MG63 (cell line): ENCODE results near the gene OPCML. TPM values are rescaled to one million over a fixed set of nuclear protein-coding genes. Genes with fewer than 3 reads are reported as not detected.

Experiments
- DNase-seq: peaks from one replicate; pipeline ENCODE4 v3.0.0-alpha.2; 2020
- H3K27me3 ChIP-seq: fragments of 250-450 bp; sonication (Bioruptor Pico); 2 replicates; pipeline ENCODE4 v1.5.1; 2020; ENCODE audit warnings: mild to moderate bottlenecking, moderate library complexity
- H3K36me3 ChIP-seq: fragments of 250-450 bp; sonication (Bioruptor Pico); 2 replicates; pipeline ENCODE4 v1.5.1; 2020; ENCODE audit warnings: mild to moderate bottlenecking, moderate library complexity
- H3K4me3 ChIP-seq: fragments of 250-450 bp; sonication (Bioruptor Pico); 2 replicates; pipeline ENCODE4 v1.5.1; 2020; ENCODE audit warnings: mild to moderate bottlenecking, moderate library complexity
- H3K9me3 ChIP-seq: fragments of 250-450 bp; sonication (Bioruptor Pico); 2 replicates; pipeline ENCODE4 v1.5.1; 2020; ENCODE audit warnings: mild to moderate bottlenecking, moderate library complexity
- total RNA-seq: library from RNA; depleted of rRNA; stranded (reverse); fragments of >200 nt; shearing (Covaris generic); gene quantifications from 2 replicates; pipeline ENCODE4 v1.2.3, GENCODE V29; 2014; ENCODE audit warnings: low replicate concordance

OPCML gene
- total RNA-seq, 1 experiment from 2014 or later = not detected

DNA sequence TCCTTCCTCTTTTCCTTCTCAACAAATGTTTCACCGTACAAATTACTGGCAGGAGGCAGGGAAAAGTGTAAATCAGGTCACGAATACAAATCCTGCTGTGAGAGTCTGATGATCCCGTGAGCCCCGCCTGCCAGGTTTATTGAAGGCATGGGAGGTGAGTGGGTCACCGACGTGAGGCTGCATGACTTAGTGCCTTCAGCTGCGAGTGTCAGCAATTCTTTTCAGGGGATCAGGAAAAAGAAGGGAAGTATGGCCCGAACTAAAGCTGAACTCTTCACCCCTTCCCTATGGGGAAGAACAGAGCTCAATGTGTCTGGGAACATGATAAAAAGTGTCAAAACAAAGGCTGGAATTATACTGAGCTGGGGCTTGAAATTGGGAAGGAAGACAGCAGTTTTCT is 166.2 kb downstream of the OPCML start:
- H3K9me3 ChIP-seq = no peaks in the 10 kb centered on the region
- DNase-seq = no peak
- H3K36me3 ChIP-seq = no peaks in the 10 kb centered on the region
- no peaks in the 10 kb centered on the region for H3K27me3 ChIP-seq
- H3K4me3 ChIP-seq = no peak overlapping the region

DNA sequence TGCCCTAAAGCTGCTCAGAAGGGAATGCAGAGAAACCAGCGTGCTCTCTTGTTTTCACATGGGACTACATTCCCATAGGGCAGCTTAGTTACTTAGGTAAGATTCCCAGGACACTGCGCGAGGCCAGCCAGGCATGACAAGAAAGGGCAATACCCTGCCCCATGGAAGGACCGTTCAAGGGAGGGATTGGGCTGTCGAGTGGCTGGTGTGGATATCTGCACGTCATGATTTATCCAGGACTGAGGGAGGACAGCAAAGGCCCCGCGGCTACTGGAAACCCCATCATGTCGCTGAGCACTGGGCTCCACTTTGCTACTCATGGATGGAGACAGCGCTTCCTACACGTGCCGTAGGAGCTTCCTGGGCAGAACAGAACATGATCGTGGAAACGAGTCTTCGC is 169.4 kb downstream of the OPCML start:
- DNase-seq = no peak
- Histone ChIP-seq H3K9me3 (no peaks in the 10 kb centered on the region), H3K4me3 (no peak overlapping the region), H3K27me3 (no peaks in the 10 kb centered on the region), H3K36me3 (no peaks in the 10 kb centered on the region)

- Histone ChIP-seq H3K4me3 (no peak overlapping the region), H3K27me3 (no peaks in the 10 kb centered on the region), H3K9me3 (no peaks in the 10 kb centered on the region), H3K36me3 (no peaks in the 10 kb centered on the region)
- no peak for DNase-seq
Measured at GRCh38 chr11:133362156-133362555, 170.1 kb downstream of the OPCML start.

- H3K9me3 ChIP-seq = no peaks in the 10 kb centered on the region
- no peaks in the 10 kb centered on the region for H3K27me3 ChIP-seq
- H3K4me3 ChIP-seq = no peak overlapping the region
- no peak for DNase-seq
- no peaks in the 10 kb centered on the region for H3K36me3 ChIP-seq
Measured at GRCh38 chr11:133361689-133361994, 170.7 kb downstream of the OPCML start.

- Histone ChIP-seq H3K36me3 (no peaks in the 10 kb centered on the region), H3K9me3 (no peaks in the 10 kb centered on the region)
Measured at GRCh38 chr11:133360860-133361688, 171.2 kb downstream of the OPCML start.

GRCh38 chr11:133355095-133355494 is 177.2 kb downstream of the OPCML start:
- no peaks in the 10 kb centered on the region for H3K9me3 ChIP-seq
- no peak for DNase-seq
- H3K36me3 ChIP-seq = no peaks in the 10 kb centered on the region
- no peak overlapping the region for H3K4me3 ChIP-seq
- no peaks in the 10 kb centered on the region for H3K27me3 ChIP-seq

More at GRCh38 chr11:133360860-133361688, 171.2 kb downstream of the OPCML start:
- no peak overlapping the region for H3K4me3 ChIP-seq
- H3K27me3 ChIP-seq = no peaks in the 10 kb centered on the region
- DNase-seq = no peak

GRCh38 chr11:133354069-133354468 is 178.2 kb downstream of the OPCML start:
- no peaks in the 10 kb centered on the region for H3K9me3 ChIP-seq
- no peak for DNase-seq
- H3K4me3 ChIP-seq = no peak overlapping the region
- no peaks in the 10 kb centered on the region for H3K36me3 ChIP-seq
- H3K27me3 ChIP-seq = no peaks in the 10 kb centered on the region

DNA sequence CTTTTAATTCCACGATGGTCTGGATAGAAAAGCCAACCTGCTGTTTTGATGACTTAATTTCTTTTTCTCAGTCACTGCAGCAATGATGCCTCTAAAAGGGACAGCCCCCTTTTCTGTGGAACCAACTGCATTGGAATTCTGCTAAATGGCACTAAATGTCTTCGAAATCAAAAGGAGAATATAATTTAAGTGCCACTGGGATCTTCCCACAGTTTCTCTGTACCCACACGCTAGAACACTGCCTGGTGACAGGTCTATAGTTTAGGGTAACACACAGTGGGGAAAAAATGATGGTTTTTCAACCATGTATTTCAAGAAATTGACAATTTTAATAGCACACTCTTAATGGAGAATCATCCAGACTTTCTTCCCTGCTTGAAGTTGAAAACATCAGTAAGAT is 182.3 kb downstream of the OPCML start:
- no peak for DNase-seq
- H3K36me3 ChIP-seq = no peaks in the 10 kb centered on the region
- H3K9me3 ChIP-seq = no peaks in the 10 kb centered on the region
- H3K4me3 ChIP-seq = no peak overlapping the region
- H3K27me3 ChIP-seq = no peaks in the 10 kb centered on the region

DNA sequence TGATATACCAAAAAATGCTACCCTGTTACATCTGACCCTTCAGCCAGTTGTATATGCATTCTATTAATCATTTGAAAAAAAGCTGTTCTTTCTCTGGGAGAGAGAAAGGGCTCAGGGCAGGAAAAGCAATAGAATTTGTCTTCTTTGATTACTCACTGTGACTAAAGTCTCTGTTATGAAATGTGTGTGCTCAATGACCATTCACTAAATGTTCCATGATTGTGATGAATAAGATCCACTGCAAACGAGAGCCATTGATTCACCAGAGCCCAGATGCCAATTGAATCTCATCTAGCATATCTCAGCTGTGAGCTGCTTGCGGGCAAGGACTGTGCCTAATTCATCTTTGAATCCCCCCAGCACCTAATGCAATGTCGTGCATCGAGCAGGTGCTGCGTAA is 184.3 kb downstream of the OPCML start:
- H3K9me3 ChIP-seq = no peaks in the 10 kb centered on the region
- H3K4me3 ChIP-seq = no peak overlapping the region
- DNase-seq = no peak
- H3K36me3 ChIP-seq = no peaks in the 10 kb centered on the region
- no peaks in the 10 kb centered on the region for H3K27me3 ChIP-seq

DNA sequence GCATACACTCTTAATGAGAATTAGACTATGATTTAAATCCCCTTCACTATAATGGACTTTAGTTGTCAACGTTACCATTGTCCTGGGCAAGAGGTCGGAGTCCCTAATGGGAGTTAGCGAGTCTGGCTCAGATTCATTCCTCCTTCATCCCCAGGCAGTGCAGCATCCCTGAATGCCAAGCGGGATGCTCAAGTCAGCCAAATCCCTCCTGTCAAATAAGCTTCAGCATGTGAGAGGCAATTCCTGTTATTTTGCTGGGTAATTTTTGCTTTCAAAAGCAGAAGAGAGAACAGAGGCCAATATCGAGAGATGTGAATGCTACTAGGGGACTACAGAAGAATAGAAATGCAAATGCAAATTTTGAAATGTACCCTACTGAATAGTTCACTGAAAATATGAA is 186.2 kb downstream of the OPCML start:
- H3K4me3 ChIP-seq = no peak overlapping the region
- no peaks in the 10 kb centered on the region for H3K9me3 ChIP-seq
- no peak for DNase-seq
- no peaks in the 10 kb centered on the region for H3K36me3 ChIP-seq
- H3K27me3 ChIP-seq = no peaks in the 10 kb centered on the region

GRCh38 chr11:133343951-133344350 is 188.3 kb downstream of the OPCML start:
- H3K4me3 ChIP-seq = no peak overlapping the region
- DNase-seq = peak; percentile 38
- no peaks in the 10 kb centered on the region for H3K36me3 ChIP-seq
- no peaks in the 10 kb centered on the region for H3K27me3 ChIP-seq
- H3K9me3 ChIP-seq = no peaks in the 10 kb centered on the region

DNA sequence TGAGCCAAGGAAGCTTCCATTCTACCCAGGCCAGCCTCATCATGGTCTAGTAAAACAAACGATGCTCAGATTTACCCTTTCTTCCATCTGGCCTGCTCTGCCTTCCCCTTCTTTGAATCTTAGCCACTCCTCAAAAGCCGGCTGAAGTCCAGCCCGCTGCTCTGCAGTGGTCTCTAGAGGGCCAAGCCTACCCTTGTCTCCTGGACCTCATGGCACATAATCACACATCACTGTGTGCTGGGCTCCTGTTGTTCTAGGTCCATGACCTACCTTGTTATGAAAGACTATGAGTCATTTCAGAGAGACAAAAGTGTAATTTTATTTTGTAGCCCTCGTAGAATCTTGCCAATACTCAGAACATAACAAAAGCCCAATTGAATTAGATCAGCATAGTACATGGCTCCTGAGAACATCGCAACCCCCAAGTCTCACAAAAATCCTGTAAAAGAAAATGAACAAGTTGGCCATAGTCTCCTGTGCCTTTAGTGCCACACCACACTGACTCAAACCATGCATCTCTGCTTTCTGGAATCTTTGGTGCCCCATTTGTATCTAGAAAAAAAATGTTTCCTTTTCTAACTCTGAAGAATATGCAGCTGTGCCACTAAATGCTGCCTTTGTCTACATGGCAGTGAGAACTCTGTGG is 192.7 kb downstream of the OPCML start:
- Histone ChIP-seq H3K4me3 (no peak overlapping the region), H3K27me3 (no peaks in the 10 kb centered on the region), H3K36me3 (no peaks in the 10 kb centered on the region), H3K9me3 (no peaks in the 10 kb centered on the region)
- no peak for DNase-seq

DNA sequence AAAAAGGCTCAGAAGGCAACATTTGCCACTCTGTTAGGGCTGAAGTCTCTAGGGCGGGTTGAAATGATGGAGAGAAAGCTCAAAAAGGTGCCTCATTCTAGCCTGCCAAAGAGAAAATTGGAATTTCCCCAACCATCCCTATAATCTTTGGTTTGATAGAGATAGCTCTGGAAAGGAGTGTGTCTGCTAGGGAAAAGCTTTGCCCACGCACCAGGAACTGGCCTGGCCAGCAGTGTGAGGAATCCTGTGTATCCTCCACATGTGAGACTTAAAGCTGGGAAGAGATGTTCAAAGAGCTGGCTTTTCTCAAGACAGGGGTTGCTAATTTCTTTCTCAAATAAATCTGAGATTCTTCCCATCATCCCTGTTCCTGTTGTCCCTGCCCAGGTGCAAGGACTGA is 193.7 kb downstream of the OPCML start:
- Histone ChIP-seq H3K27me3 (no peaks in the 10 kb centered on the region), H3K36me3 (no peaks in the 10 kb centered on the region), H3K4me3 (no peak overlapping the region), H3K9me3 (no peaks in the 10 kb centered on the region)
- no peak for DNase-seq

DNA sequence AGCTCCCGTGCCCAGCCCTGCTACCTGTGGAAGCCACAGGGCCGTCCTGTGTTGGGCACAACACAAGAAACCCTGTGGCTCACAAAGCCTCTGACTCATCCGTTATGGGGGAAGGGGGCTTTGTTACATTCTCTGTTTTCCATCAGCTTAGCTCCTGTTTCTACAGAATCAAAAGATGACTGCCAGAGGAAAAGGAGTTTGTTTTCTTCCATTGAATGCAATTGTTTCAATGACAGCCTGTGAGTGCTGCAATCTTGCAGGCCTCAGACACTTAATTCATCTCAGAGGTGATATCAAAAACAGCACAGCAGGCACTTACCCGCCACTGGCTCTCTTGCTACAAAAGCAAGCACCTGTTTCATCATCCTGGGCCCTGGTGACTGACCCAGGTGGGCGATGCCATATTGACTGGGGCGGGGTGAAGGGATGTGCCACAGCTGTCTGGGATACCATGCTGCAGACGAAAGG is 194.3 kb downstream of the OPCML start:
- H3K27me3 ChIP-seq = no peaks in the 10 kb centered on the region
- no peak for DNase-seq
- no peak overlapping the region for H3K4me3 ChIP-seq
- H3K36me3 ChIP-seq = no peaks in the 10 kb centered on the region
- H3K9me3 ChIP-seq = no peaks in the 10 kb centered on the region

DNA sequence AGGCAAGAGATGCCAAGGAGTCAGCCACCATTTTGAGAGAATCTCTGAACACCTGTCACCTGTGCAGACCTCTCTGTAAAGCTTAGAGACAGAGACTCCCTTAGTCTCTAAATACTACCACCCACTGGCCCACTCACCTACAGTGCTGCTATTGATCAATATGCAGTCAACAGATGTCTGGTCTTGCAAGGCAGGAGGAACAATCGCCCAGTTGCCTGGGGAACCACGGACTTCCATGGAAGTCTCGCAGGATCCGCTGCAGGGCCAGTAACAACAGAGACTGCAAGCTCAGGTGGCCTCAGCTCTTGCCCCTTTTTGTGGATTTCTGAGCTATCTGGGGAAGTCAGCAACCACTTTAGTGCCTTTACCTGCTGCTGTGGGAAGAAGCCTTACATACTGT is 195.1 kb downstream of the OPCML start:
- Histone ChIP-seq H3K27me3 (no peaks in the 10 kb centered on the region), H3K36me3 (no peaks in the 10 kb centered on the region), H3K9me3 (no peaks in the 10 kb centered on the region), H3K4me3 (no peak overlapping the region)
- no peak for DNase-seq

- H3K36me3 ChIP-seq = no peaks in the 10 kb centered on the region
- no peaks in the 10 kb centered on the region for H3K9me3 ChIP-seq
- no peak for DNase-seq
- no peak overlapping the region for H3K4me3 ChIP-seq
- no peaks in the 10 kb centered on the region for H3K27me3 ChIP-seq
Measured at GRCh38 chr11:133331031-133331430, 201.3 kb downstream of the OPCML start.

- Histone ChIP-seq H3K36me3 (no peaks in the 10 kb centered on the region), H3K9me3 (no peaks in the 10 kb centered on the region), H3K4me3 (no peak overlapping the region), H3K27me3 (no peaks in the 10 kb centered on the region)
- DNase-seq = no peak
Measured at GRCh38 chr11:133326849-133327248, 205.5 kb downstream of the OPCML start.

- Histone ChIP-seq H3K4me3 (no peak overlapping the region), H3K36me3 (no peaks in the 10 kb centered on the region), H3K9me3 (no peaks in the 10 kb centered on the region), H3K27me3 (no peaks in the 10 kb centered on the region)
- no peak for DNase-seq
Measured at GRCh38 chr11:133326332-133326731, 206.0 kb downstream of the OPCML start.
